NT2/D1 (cell line): ENCODE results near the gene TIMM44.

Experiments used
- SUZ12 ChIP-seq: IDR thresholded peaks from 2 replicates; pipeline ENCODE4 v1.6.1; 2011; ENCODE audit not compliant: insufficient read length, insufficient read depth; ENCODE audit errors: extremely low read depth
- YY1 ChIP-seq: IDR thresholded peaks from 2 replicates; pipeline ENCODE4 v1.6.1; 2011; ENCODE audit not compliant: insufficient read length, insufficient read depth
- ZNF274 ChIP-seq: IDR thresholded peaks from 2 replicates; pipeline ENCODE4 v1.6.1; 2011; ENCODE audit warnings: mild to moderate bottlenecking, low read depth, low read length

GRCh38 chr19:7900931-7901330 lies 42.5 kb downstream of the TIMM44 start:
- no peak for TF ChIP-seq YY1
- TF ChIP-seq SUZ12 = no peak
- TF ChIP-seq ZNF274 = no peak
